Transverse colon (tissue), 3 donors: ENCODE data around the gene BNIP1.

ENCODE experiments used
- EP300 ChIP-seq: sonication (generic); formaldehyde crosslinking; IDR thresholded peaks from one replicate; pipeline ENCODE4 v1.6.1; 2017; ENCODE audit warnings: antibody characterized with exemption, low read depth
- POLR2A ChIP-seq: fragments of 450-650 bp; IDR thresholded peaks from one replicate; pipeline ENCODE4 v1.6.1; 2016; ENCODE audit warnings: antibody characterized with exemption, mild to moderate bottlenecking, moderate library complexity
- TF ChIP-seq, protein P1 (sequence below), 5 experiments: fragments of 200-600 bp in 3 of 5; fragments of 450-650 bp in 2 of 5; sonication (generic) in 3 of 5; IDR thresholded peaks; 1 replicate in 2 of 5; 2 replicates in 3 of 5; pipeline ENCODE4 v1.5.1; 2016 to 2017; ENCODE audit warnings: antibody characterized with exemption in 5 of 5, inconsistent platforms in 3 of 5, mild to moderate bottlenecking in 2 of 5, moderate library complexity in 1 of 5

DNA sequence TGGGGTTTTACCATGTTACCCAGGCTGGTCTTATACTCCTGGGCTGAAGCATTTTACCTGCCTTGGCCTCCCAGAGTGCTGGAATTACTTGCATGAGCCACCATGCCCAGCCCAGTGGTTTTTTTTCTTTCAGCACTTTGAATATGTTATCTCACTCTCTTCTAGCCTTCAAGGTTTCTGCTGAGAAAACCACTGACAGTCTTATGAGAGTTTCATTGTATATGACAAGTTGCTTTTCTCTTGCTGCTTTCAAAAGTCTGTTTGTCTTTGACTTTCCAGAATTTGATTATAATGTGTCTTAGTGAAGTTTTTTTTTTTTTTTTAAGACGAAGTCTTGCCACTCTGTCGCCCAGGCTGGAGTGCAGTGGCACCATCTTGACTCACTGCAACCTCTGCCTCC, 43.1 kb upstream of the BNIP1 start:
- TF ChIP-seq POLR2A (no peak), EP300 (no peak)
- TF ChIP-seq, protein P1, sequence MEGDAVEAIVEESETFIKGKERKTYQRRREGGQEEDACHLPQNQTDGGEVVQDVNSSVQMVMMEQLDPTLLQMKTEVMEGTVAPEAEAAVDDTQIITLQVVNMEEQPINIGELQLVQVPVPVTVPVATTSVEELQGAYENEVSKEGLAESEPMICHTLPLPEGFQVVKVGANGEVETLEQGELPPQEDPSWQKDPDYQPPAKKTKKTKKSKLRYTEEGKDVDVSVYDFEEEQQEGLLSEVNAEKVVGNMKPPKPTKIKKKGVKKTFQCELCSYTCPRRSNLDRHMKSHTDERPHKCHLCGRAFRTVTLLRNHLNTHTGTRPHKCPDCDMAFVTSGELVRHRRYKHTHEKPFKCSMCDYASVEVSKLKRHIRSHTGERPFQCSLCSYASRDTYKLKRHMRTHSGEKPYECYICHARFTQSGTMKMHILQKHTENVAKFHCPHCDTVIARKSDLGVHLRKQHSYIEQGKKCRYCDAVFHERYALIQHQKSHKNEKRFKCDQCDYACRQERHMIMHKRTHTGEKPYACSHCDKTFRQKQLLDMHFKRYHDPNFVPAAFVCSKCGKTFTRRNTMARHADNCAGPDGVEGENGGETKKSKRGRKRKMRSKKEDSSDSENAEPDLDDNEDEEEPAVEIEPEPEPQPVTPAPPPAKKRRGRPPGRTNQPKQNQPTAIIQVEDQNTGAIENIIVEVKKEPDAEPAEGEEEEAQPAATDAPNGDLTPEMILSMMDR (IDR thresholded peaks at IDR 0.05), result no peak
